ENCODE measurements around the gene WNT9B.

GRCh38 chr17:46857600-46857999, 6.2 kb downstream of the WNT9B start:
- TF ChIP-seq TAF1 (IDR thresholded peaks at IDR 0.05; ENCODE audit: low read depth, low read length) (no peak), POLR2A (IDR thresholded peaks at IDR 0.05; ENCODE audit: low read depth, low read length) (no peak), POLR2AphosphoS5 (IDR thresholded peaks at IDR 0.05; ENCODE audit: low read depth, low read length) (no peak), SPI1 (IDR thresholded peaks at IDR 0.05; ENCODE audit: low read depth, low read length) (no peak), POU2F2 (IDR thresholded peaks at IDR 0.05; ENCODE audit: low read depth, low read length) (no peak), PAX5 (IDR thresholded peaks at IDR 0.05; ENCODE audit: insufficient read depth, low read length, severe bottlenecking) (no peak)

All from GM12891 (cell line).